Esophagus muscularis mucosa (tissue), 4 donors: ENCODE data around the gene ANKRD23. TPM values are rescaled to one million over a fixed set of nuclear protein-coding genes. Genes with fewer than 3 reads are reported as not detected.

Experiments used
- DNase-seq: peaks from one replicate; pipeline ENCODE4 v3.0.0-alpha.2; 2017; ENCODE audit errors: extremely low spot score
- H3K27ac ChIP-seq, 4 donors: fragments of 200-600 bp; sonication (generic); replicated peaks in 1 of 4; 1 replicate in 3 of 4; 2 replicates in 1 of 4; pipeline ENCODE4 v1.5.1; 2016 to 2019; ENCODE audit warnings: mild to moderate bottlenecking in 1 of 4
- H3K27me3 ChIP-seq, 4 donors: fragments of 200-600 bp; sonication (generic); one replicate each; pipeline versions ENCODE4 v1.5.1 to v1.6.0; 2016 to 2019
- H3K36me3 ChIP-seq, 4 donors: fragments of 200-600 bp; sonication (generic); one replicate each; pipeline ENCODE4 v1.5.1; 2016 to 2019
- H3K4me1 ChIP-seq, 4 donors: fragments of 200-600 bp; sonication (generic); one replicate each; pipeline ENCODE4 v1.5.1; 2016 to 2019
- H3K4me3 ChIP-seq, 4 donors: fragments of 200-600 bp; sonication (generic); 1 replicate in 2 of 4; 2 replicates in 2 of 4; pipeline ENCODE4 v1.5.1; 2016 to 2019; ENCODE audit warnings: mild to moderate bottlenecking in 4 of 4, moderate library complexity in 1 of 4
- H3K9me3 ChIP-seq, 4 donors: fragments of 200-600 bp; sonication (generic); 1 replicate in 3 of 4; 2 replicates in 1 of 4; pipeline ENCODE4 v1.5.1; 2016 to 2019
- EP300 ChIP-seq: sonication (generic); formaldehyde crosslinking; IDR thresholded peaks from one replicate; pipeline ENCODE4 v1.6.1; 2017; ENCODE audit warnings: antibody characterized with exemption
- POLR2A ChIP-seq: fragments of 450-650 bp; IDR thresholded peaks from one replicate; pipeline ENCODE4 v1.6.1; 2017; ENCODE audit warnings: antibody characterized with exemption, moderate library complexity, mild to moderate bottlenecking, low read depth
- POLR2AphosphoS5 ChIP-seq, 2 donors: sonication (generic); formaldehyde crosslinking; IDR thresholded peaks; one replicate each; pipeline ENCODE4 v1.6.1; 2017; ENCODE audit warnings: antibody characterized with exemption in 2 of 2
- WGBS: methylation state at CpG from one replicate; pipeline ENCODE4 v1.1.5; 2018; 5-methylcytosine and 5-hydroxymethylcytosine counted together
- intact Hi-C: fragments of 100-400 bp; cut with DNase I; formaldehyde crosslinking; loops from one replicate; pipeline ENCODE4 v1.15.1; 2023
- total RNA-seq, 4 donors: library from RNA; depleted of rRNA; stranded (reverse); fragments of >200 nt; gene quantifications; one replicate each; pipeline versions ENCODE4 v1.1.0 to v1.2.1, GENCODE V29; 2016
- TF ChIP-seq, protein P1 (sequence below), 3 experiments: fragments of 200-600 bp in 2 of 3; fragments of 450-650 bp in 1 of 3; sonication (generic) in 2 of 3; IDR thresholded peaks; one replicate each; pipeline ENCODE4 v1.5.1; 2017 to 2019; ENCODE audit warnings: antibody characterized with exemption in 3 of 3, mild to moderate bottlenecking in 2 of 3, moderate library complexity in 1 of 3

ANKRD23 gene
- total RNA-seq, 4 donors from 2014 or later: 2.2 to 6.0 (median 4.2) TPM

DNA sequence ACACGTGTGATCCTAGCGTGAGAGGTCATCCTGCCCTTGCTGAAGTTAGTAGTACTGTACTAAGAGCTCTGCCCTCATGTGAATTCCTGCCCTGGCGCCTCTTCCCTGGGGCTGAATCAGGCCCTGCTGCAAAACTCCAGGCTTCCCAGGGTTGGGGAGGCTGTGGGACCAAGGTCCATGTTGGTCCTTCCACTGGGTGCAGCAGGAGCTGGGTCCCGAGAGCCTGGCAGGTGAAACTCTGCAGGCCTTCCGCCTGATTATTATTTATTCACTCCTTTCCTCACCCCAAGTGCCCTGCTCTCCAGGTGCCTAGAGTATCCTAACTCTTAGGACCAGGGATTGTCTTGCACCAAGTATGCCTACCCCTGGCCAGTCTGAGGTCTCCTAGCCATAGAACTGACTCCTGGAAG lies 33.0 kb downstream of the ANKRD23 start:
- WGBS: 93% methylated on average over 2 of the region's 5 CpGs
- peaks cover 0 to 33% (median 14%) of the 10 kb centered on the region in 4 donors for H3K36me3 ChIP-seq
- intact Hi-C loops: loop anchor here (10.0 kb wide), 1 partner anchor 176 kb away; the partner anchor contains the start of gene KANSL3
- no peak overlapping the region for H3K4me3 ChIP-seq
- no peaks in the 10 kb centered on the region for H3K27me3 ChIP-seq
- H3K4me1 ChIP-seq: peaks cover 16 to 19% (median 17%) of the 10 kb centered on the region in 4 donors
- TF ChIP-seq, protein P1, sequence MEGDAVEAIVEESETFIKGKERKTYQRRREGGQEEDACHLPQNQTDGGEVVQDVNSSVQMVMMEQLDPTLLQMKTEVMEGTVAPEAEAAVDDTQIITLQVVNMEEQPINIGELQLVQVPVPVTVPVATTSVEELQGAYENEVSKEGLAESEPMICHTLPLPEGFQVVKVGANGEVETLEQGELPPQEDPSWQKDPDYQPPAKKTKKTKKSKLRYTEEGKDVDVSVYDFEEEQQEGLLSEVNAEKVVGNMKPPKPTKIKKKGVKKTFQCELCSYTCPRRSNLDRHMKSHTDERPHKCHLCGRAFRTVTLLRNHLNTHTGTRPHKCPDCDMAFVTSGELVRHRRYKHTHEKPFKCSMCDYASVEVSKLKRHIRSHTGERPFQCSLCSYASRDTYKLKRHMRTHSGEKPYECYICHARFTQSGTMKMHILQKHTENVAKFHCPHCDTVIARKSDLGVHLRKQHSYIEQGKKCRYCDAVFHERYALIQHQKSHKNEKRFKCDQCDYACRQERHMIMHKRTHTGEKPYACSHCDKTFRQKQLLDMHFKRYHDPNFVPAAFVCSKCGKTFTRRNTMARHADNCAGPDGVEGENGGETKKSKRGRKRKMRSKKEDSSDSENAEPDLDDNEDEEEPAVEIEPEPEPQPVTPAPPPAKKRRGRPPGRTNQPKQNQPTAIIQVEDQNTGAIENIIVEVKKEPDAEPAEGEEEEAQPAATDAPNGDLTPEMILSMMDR (IDR thresholded peaks at IDR 0.05): no peak
- no peaks in the 10 kb centered on the region for H3K9me3 ChIP-seq
- no peak overlapping the region for H3K27ac ChIP-seq
- no peak for DNase-seq

DNA sequence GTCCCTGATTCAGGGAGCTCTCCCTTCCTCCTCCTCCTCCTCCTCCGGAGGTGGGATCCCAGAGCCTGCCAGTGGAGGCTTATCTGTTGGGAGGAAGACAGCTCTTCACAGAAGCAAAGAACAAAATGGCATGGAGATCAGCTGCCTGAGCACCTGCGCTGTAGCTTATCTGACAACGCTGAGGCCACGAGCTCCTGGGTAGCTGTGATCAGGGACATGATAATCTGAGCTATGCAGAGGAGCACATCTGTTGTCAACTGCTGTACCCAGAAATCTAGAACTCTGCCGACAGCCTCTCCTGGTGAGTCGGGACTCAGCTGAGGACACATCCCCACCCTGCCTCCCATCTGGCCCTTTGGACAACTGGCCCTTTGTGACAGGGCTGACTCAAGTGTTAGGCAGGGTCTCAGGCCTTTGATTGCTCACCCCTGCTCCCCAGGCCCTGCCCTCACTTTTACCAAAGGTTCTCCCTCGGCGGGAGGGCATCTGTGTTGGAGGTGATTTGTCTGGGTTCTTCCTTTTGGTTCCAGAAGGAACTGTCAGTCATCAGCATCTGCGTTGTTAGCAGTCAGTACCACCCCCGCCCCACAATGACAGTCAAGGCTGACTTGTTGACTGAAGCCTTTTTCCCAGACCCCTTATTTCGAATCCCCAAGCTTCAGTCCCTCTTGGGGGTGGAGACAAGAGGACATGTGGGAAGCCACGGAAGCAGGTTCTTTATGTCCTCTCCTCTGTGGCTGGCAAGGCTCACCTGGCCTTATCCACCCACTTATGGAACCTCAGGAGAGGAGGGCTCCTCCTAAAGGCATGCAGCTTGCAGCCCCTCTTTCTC lies 33.7 kb downstream of the ANKRD23 start:
- peaks cover 13 to 19% (median 14%) of the 10 kb centered on the region in 4 donors for H3K4me1 ChIP-seq
- WGBS: 86% methylated on average over 10 of the region's 12 CpGs
- H3K27ac ChIP-seq: no peak overlapping the region
- no peak for DNase-seq
- peaks cover 0 to 33% (median 14%) of the 10 kb centered on the region in 4 donors for H3K36me3 ChIP-seq
- no peak for TF ChIP-seq EP300
- TF ChIP-seq POLR2AphosphoS5 (IDR thresholded peaks at IDR 0.05): no peak
- TF ChIP-seq, protein P1 (IDR thresholded peaks at IDR 0.05): no peak
- no peak for TF ChIP-seq POLR2A
- H3K4me3 ChIP-seq: no peak overlapping the region
- intact Hi-C loops: loop anchor here (10.0 kb wide), 1 partner anchor 175 kb away; the partner anchor contains the start of gene KANSL3
- H3K27me3 ChIP-seq: no peaks in the 10 kb centered on the region
- no peaks in the 10 kb centered on the region for H3K9me3 ChIP-seq

DNA sequence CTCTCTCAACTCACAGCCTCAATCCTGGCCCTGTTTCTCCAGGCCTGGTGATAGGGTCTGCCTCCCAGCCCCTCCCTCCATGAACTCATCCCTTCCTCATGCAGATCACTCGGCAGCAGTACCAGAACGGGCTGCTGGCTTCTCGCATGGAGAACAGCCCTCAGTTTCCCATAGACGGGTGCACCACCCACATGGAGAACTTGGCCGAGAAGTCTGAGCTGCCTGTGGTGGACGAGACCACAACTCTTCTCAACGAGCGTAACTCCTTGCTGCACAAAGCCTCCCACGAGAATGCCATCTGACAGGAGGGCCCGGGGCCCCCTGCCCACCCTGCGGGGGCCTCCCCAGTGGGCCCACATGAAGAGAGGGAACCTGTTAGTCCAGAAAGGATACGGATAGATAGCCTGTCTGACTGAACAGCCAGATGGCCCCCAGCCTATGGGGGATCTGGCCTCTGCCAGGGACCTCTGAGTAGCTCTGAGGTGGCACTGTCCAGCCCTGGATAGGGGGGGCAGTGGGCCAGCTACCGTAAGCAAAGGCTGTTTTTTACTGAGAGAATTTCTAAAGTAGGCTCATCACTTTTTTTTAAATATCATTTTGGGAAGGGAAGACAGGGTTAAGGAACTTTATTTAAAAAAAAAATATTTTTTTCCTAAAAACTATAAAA lies 34.5 kb downstream of the ANKRD23 start:
- TF ChIP-seq EP300 (no peak), POLR2A (no peak), POLR2AphosphoS5 (IDR thresholded peaks at IDR 0.05) (no peak)
- TF ChIP-seq, protein P1 (IDR thresholded peaks at IDR 0.05): no peak
- Histone ChIP-seq H3K4me3 (no peak overlapping the region), H3K27me3 (no peaks in the 10 kb centered on the region), H3K4me1 (peaks cover 9 to 19% (median 11%) of the 10 kb centered on the region in 4 donors), H3K9me3 (no peaks in the 10 kb centered on the region), H3K27ac (no peak overlapping the region), H3K36me3 (peaks cover 1 to 35% (median 17%) of the 10 kb centered on the region in 4 donors)
- 71% methylated on average over 6 of the region's 13 CpGs for WGBS
- no peak for DNase-seq
- intact Hi-C loops: no loop called here

DNA sequence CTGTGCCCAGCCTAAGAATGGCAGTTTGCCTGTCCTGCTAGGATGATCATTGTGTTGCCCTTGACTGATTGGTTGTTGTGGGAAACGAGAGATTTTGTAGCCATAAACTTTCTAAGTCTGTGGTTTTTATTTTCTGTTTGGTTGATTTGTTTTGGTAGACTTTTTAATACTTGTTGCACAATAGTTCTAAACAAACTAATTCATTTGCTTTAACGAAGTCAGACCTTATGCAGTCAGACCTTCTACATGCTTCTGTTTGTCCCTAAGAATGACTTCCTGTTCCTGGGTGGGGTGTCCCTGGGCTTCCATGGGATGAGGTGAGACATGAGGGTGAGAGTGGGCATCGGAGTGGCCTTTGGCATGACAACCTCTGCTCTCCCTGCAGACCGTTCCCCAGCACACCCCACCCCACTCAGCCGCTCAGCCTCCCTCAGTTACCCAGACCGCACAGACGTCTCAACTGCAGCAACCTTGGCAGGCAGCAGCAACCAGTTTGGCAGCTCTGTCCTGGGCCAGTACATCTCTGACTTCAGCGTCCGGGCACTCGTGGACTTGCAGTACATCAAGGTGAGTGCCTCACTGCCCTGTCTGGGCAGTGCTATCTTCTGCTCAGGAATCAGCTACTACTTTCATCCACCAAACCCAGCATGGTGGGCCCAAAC lies 35.5 kb downstream of the ANKRD23 start:
- H3K4me3 ChIP-seq: no peak overlapping the region
- no peaks in the 10 kb centered on the region for H3K27me3 ChIP-seq
- H3K27ac ChIP-seq: no peak overlapping the region
- WGBS: 89% methylated on average over 9 of the region's 10 CpGs
- peaks cover 9 to 16% (median 11%) of the 10 kb centered on the region in 4 donors for H3K4me1 ChIP-seq
- H3K36me3 ChIP-seq: peaks cover 3 to 39% (median 18%) of the 10 kb centered on the region in 4 donors
- TF ChIP-seq, protein P1 (IDR thresholded peaks at IDR 0.05): no peak
- TF ChIP-seq POLR2AphosphoS5 (IDR thresholded peaks at IDR 0.05) (no peak), EP300 (no peak), POLR2A (no peak)
- H3K9me3 ChIP-seq: no peaks in the 10 kb centered on the region
- intact Hi-C loops: no loop called here
- no peak for DNase-seq
